ENCODE results near the gene SRGAP2C.
"Not testable (repeated sequence)": the region's sequence is repeated elsewhere in the genome, so short reads cannot be mapped to it uniquely, and the experiment has no call there.

DNA sequence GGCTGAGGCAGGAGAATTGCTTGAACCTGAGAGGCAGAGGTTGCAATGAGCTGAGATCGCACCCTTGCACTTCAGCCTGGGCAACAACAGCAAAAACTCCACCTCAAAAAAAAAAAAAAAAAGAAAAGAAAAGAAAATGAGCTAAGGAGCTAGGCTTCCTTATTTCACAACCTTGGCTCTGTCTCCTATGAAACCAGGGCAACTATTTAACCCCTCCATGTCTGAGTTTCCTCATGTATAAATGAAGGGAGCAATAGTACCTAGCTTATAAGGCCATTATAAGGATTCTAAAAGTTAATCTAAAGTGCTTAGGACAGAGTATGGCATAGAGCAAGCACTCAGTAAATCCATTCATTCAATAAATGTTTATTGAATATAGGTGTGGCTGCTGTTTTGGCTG lies 33.5 kb upstream of the SRGAP2C start:
- not testable (repeated sequence) for TF ChIP-seq POLR2A (IDR thresholded peaks at IDR 0.05)
- TF ChIP-seq, protein P1, sequence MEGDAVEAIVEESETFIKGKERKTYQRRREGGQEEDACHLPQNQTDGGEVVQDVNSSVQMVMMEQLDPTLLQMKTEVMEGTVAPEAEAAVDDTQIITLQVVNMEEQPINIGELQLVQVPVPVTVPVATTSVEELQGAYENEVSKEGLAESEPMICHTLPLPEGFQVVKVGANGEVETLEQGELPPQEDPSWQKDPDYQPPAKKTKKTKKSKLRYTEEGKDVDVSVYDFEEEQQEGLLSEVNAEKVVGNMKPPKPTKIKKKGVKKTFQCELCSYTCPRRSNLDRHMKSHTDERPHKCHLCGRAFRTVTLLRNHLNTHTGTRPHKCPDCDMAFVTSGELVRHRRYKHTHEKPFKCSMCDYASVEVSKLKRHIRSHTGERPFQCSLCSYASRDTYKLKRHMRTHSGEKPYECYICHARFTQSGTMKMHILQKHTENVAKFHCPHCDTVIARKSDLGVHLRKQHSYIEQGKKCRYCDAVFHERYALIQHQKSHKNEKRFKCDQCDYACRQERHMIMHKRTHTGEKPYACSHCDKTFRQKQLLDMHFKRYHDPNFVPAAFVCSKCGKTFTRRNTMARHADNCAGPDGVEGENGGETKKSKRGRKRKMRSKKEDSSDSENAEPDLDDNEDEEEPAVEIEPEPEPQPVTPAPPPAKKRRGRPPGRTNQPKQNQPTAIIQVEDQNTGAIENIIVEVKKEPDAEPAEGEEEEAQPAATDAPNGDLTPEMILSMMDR (IDR thresholded peaks at IDR 0.05), result not testable (repeated sequence)
